Measurements from ENCODE around the gene SCUBE1.

The SCUBE1 gene

GRCh38 chr22:43343262-43343669, at the start of gene SCUBE1:
Gene SCUBE1 (minus strand): TSS chr22:43343372. CDS start chr22:43343261, 111 bp downstream.
- peak; percentile 20 for DNase-seq

GRCh38 chr22:43392385-43392989, 49.3 kb upstream of the SCUBE1 start:
- no peak for DNase-seq

- DNase-seq = no peak
Observed at GRCh38 chr22:43391306-43391705, 48.1 kb upstream of the SCUBE1 start.

- no peak for DNase-seq
Observed at GRCh38 chr22:43390872-43391271, 47.7 kb upstream of the SCUBE1 start.

GRCh38 chr22:43390166-43390565, 47.0 kb upstream of the SCUBE1 start:
- DNase-seq = no peak

GRCh38 chr22:43389227-43389836, 46.2 kb upstream of the SCUBE1 start:
- DNase-seq = no peak

GRCh38 chr22:43388420-43388851, 45.3 kb upstream of the SCUBE1 start:
- peak; percentile 45 for DNase-seq

GRCh38 chr22:43387815-43388214, 44.6 kb upstream of the SCUBE1 start:
- no peak for DNase-seq

- DNase-seq = peak; percentile 54
Observed at GRCh38 chr22:43385770-43386641, 42.8 kb upstream of the SCUBE1 start.

GRCh38 chr22:43384863-43385262, 41.7 kb upstream of the SCUBE1 start:
- no peak for DNase-seq

- DNase-seq = no peak
Observed at GRCh38 chr22:43381693-43382092, 38.5 kb upstream of the SCUBE1 start.

- peak; percentile 14 for DNase-seq
Observed at GRCh38 chr22:43377896-43378704, 34.9 kb upstream of the SCUBE1 start.

- DNase-seq = peak; percentile 41
Observed at GRCh38 chr22:43377548-43377895, 34.4 kb upstream of the SCUBE1 start.

GRCh38 chr22:43376765-43377547, 33.8 kb upstream of the SCUBE1 start:
- peak; percentile 3 for DNase-seq

GRCh38 chr22:43375951-43376455, 32.8 kb upstream of the SCUBE1 start:
- peak; percentile 38 for DNase-seq

GRCh38 chr22:43370036-43370435, 26.9 kb upstream of the SCUBE1 start:
- DNase-seq = no peak

GRCh38 chr22:43365715-43366440, 22.7 kb upstream of the SCUBE1 start:
- DNase-seq = no peak

- DNase-seq = no peak
Observed at GRCh38 chr22:43364169-43364435, 20.9 kb upstream of the SCUBE1 start.

- DNase-seq = no peak
Observed at GRCh38 chr22:43363315-43364168, 20.4 kb upstream of the SCUBE1 start.

GRCh38 chr22:43360576-43360975, 17.4 kb upstream of the SCUBE1 start:
- no peak for DNase-seq

- DNase-seq = no peak
Observed at GRCh38 chr22:43356881-43357280, 13.7 kb upstream of the SCUBE1 start.
